HG03457 (cell line): ENCODE measurements around the gene SPC24.
"Not testable (repeated sequence)": the region's sequence is repeated elsewhere in the genome, so short reads cannot be mapped to it uniquely, and the experiment has no call there.

Experiments
- ATAC-seq: cut with Tn5 transposase; IDR thresholded peaks from one replicate; pipeline ENCODE4 v1.9.1; 2021; ENCODE audit warnings: moderate number of reproducible peaks; ENCODE audit not compliant: unreplicated experiment

The SPC24 gene

DNA sequence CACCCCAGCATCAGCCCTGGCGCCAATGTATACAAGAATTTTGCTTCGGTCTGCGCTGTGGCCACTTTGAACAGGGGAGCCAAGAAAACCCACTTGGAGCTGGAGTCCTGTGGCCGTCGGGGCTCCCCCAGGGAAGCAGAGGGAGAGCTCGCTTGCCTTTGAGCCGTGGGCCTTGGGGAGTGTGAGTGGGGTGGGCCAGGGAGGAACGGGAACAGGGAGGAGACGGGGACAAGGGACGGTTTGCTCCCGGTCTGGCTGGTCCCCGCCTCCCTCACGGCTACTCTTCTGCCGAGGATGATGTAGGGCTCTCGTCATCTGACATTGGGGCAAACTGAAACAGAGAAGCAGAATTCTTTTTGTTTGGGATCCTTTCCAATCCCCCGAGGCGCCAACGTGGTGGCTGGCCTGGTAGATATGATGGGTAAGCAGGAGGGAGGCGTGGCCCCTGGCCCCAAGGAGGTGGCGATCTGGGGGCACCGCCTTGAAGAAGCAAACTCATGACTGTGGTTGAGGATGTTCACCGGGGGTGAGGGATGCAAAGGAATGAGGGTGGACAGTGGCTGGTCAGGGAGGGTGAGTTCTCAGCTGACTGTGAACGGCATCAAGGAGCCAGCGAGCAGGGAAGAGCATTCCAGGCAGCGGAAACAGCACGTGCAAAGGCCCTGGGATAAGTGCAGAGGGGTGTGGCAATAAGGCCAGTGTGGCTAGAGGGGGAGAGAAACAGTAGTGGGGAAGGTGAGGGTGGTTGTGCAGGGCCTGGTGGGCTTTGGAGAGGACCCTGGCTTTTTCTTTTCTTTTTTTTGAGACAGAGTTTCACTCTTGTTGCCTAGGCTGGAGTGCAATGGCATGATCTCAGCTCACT lies 10.9 kb upstream of the SPC24 start:
- no peak for ATAC-seq

- no peak for ATAC-seq
These were observed 10.0 kb upstream of the SPC24 start for GRCh38 chr19:11165486-11166030.

DNA sequence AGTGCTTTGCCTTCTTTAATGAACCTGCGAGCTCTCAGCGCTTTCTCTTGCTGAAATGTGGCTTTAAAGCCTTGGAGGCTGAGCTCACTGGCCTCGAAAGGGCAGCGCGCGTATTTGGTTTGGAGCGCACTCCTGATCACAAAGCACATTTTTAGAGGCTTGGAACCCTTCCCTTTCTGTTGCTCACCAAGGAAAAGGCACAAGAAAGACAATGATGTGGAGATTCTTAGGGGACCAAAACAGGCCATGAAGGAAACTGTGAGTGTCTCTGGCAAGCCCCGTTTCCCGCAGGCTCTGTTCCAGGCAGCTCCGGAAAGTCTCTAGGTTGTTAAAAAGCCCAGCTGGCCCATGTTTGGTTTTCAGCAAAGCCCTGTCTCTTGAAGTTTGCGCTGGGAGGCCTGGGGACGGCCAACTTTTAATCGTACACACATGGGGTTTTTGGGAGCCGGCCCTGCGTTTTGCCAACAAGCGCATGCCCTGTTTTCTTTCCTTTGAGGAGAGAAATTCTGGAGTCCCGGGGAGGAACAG lies 9.4 kb upstream of the SPC24 start:
- ATAC-seq: no peak

DNA sequence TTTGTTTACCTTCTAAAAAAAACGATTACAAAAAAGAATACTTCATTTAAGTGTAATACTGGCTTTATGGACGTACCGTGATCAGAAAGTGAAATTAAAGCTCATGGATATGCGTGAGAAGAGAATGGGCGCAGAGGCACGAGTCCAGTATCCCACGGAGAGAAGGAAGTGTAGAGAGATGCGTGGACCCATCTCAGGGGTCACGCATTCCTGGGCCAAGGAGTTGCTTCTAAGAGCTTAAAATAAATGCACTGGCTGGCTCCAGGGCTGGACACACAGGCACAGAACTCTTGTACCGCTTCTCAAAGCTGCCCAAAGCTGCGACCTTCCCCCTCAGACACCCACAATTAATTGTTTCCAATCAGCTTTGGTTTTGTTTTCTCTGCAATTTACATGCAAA lies 8.7 kb upstream of the SPC24 start:
- ATAC-seq: no peak

DNA sequence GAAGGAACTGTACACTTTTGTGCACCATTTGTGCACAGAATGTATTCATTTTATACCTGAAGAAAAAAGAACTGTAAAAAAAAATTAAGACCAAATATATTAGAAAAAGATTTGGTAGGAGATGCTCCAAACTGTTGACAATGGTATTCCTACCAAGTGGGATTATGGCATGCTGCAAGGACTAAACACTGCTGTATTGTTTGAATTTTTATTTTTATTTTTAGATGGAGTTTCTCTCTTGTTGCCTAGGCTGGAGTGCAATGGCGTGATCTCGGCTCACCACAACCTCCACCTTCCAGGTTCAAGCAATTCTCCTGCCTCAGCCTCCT lies 4.8 kb upstream of the SPC24 start:
- ATAC-seq: not testable (repeated sequence)

- ATAC-seq: no peak
These were observed 4.2 kb upstream of the SPC24 start for GRCh38 chr19:11159598-11160439.

DNA sequence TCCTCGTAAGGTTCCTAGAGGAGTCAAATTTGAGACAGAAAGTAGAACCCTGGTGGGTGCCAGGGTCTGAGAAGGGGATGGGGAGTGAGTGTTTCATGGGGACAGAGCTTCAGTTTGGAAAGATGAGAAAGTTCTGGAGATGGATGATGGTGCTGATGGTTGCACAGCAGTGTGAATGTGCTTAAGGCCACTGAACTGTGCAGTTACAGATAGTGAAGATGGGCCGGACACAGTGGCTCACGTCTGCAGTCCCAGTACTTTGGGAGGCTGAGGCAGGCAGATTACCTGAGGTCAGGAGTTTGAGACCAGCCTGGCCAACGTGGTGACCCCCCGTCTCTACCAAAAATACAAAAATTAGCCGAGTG lies 917 bp downstream of the SPC24 start:
- ATAC-seq: no peak

- no peak for ATAC-seq
These were observed 3.1 kb downstream of the SPC24 start for GRCh38 chr19:11152318-11153062.

GRCh38 chr19:11151181-11151580 lies 4.4 kb downstream of the SPC24 start:
- no peak for ATAC-seq

DNA sequence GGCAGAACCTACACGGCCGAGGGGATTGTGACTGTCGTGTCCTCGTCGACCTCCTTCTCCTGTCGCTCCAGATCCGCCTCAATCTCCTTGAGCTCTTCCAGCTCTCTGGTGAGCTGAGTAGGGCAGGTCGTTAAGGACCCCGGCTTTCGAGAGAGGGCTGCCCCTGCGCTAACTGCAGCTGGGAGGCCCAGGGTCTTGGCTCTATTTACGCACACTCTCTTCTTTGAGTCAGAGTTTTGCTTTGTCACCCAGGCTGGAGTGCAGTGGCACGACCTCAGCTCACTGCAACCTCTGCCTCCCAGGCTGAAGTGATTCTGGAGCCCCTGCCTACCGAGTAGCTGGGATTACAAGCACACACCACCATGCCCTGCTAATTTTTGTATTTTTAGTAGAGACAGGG lies 7.6 kb downstream of the SPC24 start:
- ATAC-seq: no peak

- no peak for ATAC-seq
These were observed 10.1 kb downstream of the SPC24 start for GRCh38 chr19:11145536-11145924.

DNA sequence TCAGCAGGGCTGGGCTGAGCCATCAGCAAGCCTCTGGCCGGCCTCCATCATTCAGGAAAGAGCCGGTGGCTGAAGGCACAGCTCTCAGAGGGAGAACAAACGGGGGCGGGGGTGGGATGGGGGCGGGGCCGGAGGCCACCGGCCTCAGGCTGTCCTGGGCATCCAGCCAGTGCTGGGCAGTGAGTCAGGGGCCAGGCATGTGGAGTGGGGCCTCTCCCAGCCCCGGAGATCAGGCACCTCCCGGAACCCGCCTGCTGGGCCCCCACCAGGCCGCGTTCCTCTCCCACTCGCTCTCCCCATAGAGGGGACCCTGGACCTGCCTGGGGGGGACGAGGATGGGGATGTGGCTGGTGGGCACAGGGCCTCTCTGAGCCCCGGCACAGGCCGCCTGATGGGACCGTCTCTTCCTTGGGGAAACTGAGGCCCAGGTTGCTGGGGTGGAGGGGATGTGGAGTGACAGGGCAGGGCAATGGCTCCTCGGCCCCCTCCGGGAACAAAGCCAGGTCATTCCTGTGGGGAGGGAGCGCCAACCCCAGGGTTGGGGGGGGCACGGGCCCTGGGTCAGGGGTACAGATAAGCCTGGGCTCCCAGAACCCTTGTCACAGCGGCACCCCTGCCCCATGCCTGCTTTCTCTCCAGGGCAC lies 12.9 kb downstream of the SPC24 start:
- no peak for ATAC-seq

DNA sequence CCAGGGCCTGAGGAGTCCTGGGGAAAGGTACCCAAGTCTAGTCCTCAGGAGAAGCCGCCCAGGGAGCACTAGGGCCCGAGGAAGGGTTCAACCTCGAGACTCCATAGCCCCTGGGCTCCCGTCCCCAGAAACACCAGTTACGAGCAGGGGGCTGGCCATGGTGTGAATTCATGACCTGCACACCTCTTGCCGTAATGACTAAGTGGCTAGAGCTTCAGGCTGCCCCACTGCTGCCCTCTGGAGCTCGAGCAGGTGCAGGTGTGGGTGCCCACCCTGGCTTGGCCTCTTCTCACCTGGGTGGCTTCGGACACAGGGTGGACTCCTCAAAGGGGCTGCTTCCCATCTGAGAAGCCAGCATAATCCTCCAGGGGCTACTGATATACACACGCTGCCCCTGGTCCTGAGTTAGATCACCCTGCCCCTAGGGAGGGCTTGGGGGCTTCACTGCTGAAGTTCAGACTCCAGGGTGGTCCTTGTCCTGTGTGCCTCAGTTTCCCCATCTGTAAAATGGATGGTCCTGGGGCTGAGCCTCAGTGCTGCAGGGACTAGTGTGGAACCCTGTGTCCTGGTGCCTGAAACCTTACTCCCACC lies 13.6 kb downstream of the SPC24 start:
- ATAC-seq: no peak

- ATAC-seq: no peak
These were observed 14.7 kb downstream of the SPC24 start for GRCh38 chr19:11140896-11141295.

DNA sequence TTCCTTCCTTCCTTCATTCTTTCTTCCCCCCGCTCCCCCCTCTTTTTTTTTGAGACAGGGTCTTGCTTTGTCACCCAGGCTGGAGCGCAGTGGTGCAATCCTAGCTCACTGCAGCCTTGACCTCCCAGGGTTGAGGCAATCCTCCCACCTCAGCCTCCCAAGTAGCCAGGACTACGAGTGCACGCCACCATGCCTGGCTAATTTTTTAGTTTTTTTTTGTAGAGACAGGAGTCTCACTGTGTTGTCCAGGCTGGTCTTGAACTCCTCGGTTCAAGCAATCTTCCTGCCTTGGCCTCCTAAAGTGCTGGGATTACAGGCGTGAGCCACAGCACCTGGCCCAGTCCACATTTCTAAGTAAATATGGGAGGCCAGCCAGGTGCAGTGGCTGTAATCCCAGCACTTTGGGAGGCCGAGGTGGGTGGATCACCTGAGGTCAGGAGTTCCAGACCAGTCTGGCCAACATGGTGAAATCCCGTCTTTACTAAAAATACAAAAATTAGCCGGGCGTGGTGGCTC lies 15.5 kb downstream of the SPC24 start:
- not testable (repeated sequence) for ATAC-seq

GRCh38 chr19:11138601-11139300 lies 16.8 kb downstream of the SPC24 start:
- ATAC-seq: no peak

DNA sequence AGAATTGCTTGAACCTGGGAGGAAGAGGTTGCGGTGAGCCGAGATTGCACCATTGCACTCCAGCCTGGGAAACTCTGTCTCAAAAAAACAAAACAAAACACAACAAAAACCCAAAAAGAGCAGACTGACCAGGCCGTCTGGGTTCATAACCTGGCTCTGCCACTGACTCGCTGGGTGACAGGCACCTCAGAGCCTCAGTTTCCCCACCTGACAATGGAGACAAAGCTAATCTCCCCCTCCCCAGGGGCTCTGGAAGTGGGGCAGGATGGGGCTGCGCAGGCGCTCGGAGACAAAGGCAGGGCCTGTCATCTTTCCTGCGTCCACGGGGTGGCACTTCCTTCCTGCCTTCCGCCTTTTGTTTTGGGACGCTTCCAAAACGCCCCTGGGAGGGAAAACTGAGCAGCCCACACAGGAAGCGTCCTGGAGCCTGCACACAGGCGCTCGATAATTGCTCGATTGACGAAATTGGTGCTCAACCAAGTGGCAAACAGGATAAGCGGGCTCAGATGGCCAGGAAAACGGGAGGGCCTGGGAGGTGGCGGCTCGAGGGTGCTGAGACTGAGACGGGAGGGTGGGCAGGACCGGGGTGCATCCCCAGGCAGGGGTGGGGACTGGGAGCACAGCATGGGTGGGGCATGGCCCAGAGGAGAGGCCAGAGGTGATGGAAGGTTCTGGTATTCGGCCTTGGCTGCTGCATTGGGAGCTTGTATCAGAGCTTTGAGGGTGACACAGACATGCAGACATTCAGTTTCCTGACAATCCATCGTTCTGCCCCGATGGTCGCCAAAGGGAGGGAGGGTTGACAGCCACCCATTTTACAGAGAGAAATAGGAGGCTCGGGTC lies 17.8 kb downstream of the SPC24 start:
- ATAC-seq: no peak

- no peak for ATAC-seq
These were observed 19.0 kb downstream of the SPC24 start for GRCh38 chr19:11136400-11137101.
